Neural cell (in vitro differentiated cells): ENCODE measurements around the gene CASTOR1. TPM values are rescaled to one million over a fixed set of nuclear protein-coding genes. Genes with fewer than 3 reads are reported as not detected.

ENCODE experiments used
- H2AFZ ChIP-seq: fragments of 200-600, 300-800 bp; sonication (generic), shearing (Covaris generic); 2 replicates; pipeline ENCODE4 v1.6.0; 2014; ENCODE audit warnings: low read depth, mild to moderate bottlenecking, antibody characterized with exemption, low read length, moderate library complexity
- H3F3A ChIP-seq: fragments of 200-600 bp; shearing (Covaris generic); 2 replicates; pipeline ENCODE4 v1.6.1; 2016; ENCODE audit warnings: mild to moderate bottlenecking, moderate library complexity, mixed read lengths, antibody characterized with exemption, low read length; ENCODE audit not compliant: insufficient read depth, poor library complexity, severe bottlenecking
- H3K27ac ChIP-seq: fragments of 200-600, 300-800 bp; sonication (generic), shearing (Covaris generic); 2 replicates; pipeline ENCODE4 v1.5.1; 2014; ENCODE audit warnings: mild to moderate bottlenecking, low read length, moderate library complexity
- H3K27me3 ChIP-seq: fragments of 300-800, 200-600 bp; sonication (generic), shearing (Covaris generic); 2 replicates; pipeline ENCODE4 v1.6.0; 2014; ENCODE audit warnings: mild to moderate bottlenecking, low read depth, low read length, moderate library complexity; ENCODE audit not compliant: insufficient read depth
- H3K36me3 ChIP-seq: fragments of 300-800, 200-600 bp; sonication (generic), shearing (Covaris generic); 2 replicates; pipeline ENCODE4 v1.5.1; 2014; ENCODE audit warnings: mild to moderate bottlenecking, antibody characterized with exemption, low read length, moderate library complexity; ENCODE audit not compliant: insufficient read depth
- H3K4me2 ChIP-seq: fragments of 300-800, 200-600 bp; sonication (generic), shearing (Covaris generic); 2 replicates; pipeline ENCODE4 v1.6.0; 2014; ENCODE audit warnings: mild to moderate bottlenecking, low read length
- H3K4me3 ChIP-seq: fragments of 300-800, 200-600 bp; sonication (generic), shearing (Covaris generic); 2 replicates; pipeline ENCODE4 v1.5.1; 2014; ENCODE audit warnings: mild to moderate bottlenecking, low read length, moderate library complexity
- H3K79me2 ChIP-seq: fragments of 200-600 bp; shearing (Covaris generic); replicated peaks from 2 replicates; pipeline ENCODE4 v1.6.0; 2014; ENCODE audit warnings: mild to moderate bottlenecking, low read length, moderate library complexity; ENCODE audit not compliant: insufficient read depth
- H3K9ac ChIP-seq: fragments of 300-800, 200-600 bp; sonication (generic), shearing (Covaris generic); 2 replicates; pipeline ENCODE4 v1.6.1; 2016; ENCODE audit warnings: mild to moderate bottlenecking, low read length, mixed read lengths
- H3K9me2 ChIP-seq: fragments of 200-600 bp; shearing (Covaris generic); 2 replicates; pipeline ENCODE4 v1.6.1; 2016; ENCODE audit warnings: mild to moderate bottlenecking, low read length, mixed read lengths; ENCODE audit not compliant: insufficient read depth
- H3K9me3 ChIP-seq: fragments of 200-600, 300-800 bp; sonication (generic), shearing (Covaris generic); 2 replicates; pipeline ENCODE4 v1.6.1; 2016; ENCODE audit warnings: mild to moderate bottlenecking, mixed run types, low read length, moderate library complexity, mixed read lengths
- H4K20me1 ChIP-seq: fragments of 200-600 bp; shearing (Covaris generic); 2 replicates; pipeline ENCODE4 v1.6.1; 2016; ENCODE audit warnings: mild to moderate bottlenecking, mixed run types; ENCODE audit not compliant: insufficient read depth
- EP300 ChIP-seq: fragments of 450-650 bp; conservative IDR thresholded peaks from 2 replicates; pipeline ENCODE4 v1.6.1; 2014; ENCODE audit warnings: antibody characterized with exemption, mild to moderate bottlenecking, moderate library complexity; ENCODE audit not compliant: poor library complexity, severe bottlenecking
- EZH2 ChIP-seq: fragments of 200-600, 300-800 bp; shearing (Covaris generic), sonication (generic); IDR thresholded peaks from 2 replicates; pipeline ENCODE4 v1.6.1; 2014; ENCODE audit warnings: antibody characterized with exemption, low read length, borderline replicate concordance, mild to moderate bottlenecking; ENCODE audit not compliant: insufficient read depth, poor library complexity, severe bottlenecking
- MXI1 ChIP-seq: fragments of 450-650 bp; conservative IDR thresholded peaks from 2 replicates; pipeline ENCODE4 v1.6.1; 2014; ENCODE audit warnings: antibody characterized with exemption, mild to moderate bottlenecking; ENCODE audit not compliant: poor library complexity, severe bottlenecking
- POLR2AphosphoS5 ChIP-seq: IDR thresholded peaks from 2 replicates; pipeline ENCODE4 v1.6.1; 2012
- RAD21 ChIP-seq: fragments of 450-650 bp; conservative IDR thresholded peaks from 2 replicates; pipeline ENCODE4 v1.6.1; 2014; ENCODE audit warnings: antibody characterized with exemption, mild to moderate bottlenecking, moderate library complexity
- SMC3 ChIP-seq: fragments of 450-650 bp; conservative IDR thresholded peaks from 2 replicates; pipeline ENCODE4 v1.6.1; 2014; ENCODE audit warnings: antibody characterized with exemption, mild to moderate bottlenecking, moderate library complexity; ENCODE audit not compliant: poor library complexity
- TAF1 ChIP-seq: IDR thresholded peaks from 2 replicates; pipeline ENCODE4 v1.6.1; 2012; ENCODE audit warnings: low read depth
- polyA plus RNA-seq: library from polyadenylated mRNA; depleted of rRNA; stranded (reverse); fragments of >200 nt; gene quantifications from 2 replicates; pipeline ENCODE4 v1.2.3, GENCODE V29; 2014
- TF ChIP-seq, protein P1 (sequence below): IDR thresholded peaks from 2 replicates; pipeline ENCODE4 v1.6.1; 2012; ENCODE audit warnings: borderline replicate concordance
- TF ChIP-seq, protein P2 (sequence below): fragments of 450-650 bp; IDR thresholded peaks from 2 replicates; pipeline ENCODE4 v1.5.1; 2014; ENCODE audit warnings: antibody characterized with exemption, mild to moderate bottlenecking, moderate library complexity; ENCODE audit not compliant: poor library complexity, severe bottlenecking

CASTOR1 gene
- polyA plus RNA-seq, 1 donor from 2014 or later = 2.2 TPM

DNA sequence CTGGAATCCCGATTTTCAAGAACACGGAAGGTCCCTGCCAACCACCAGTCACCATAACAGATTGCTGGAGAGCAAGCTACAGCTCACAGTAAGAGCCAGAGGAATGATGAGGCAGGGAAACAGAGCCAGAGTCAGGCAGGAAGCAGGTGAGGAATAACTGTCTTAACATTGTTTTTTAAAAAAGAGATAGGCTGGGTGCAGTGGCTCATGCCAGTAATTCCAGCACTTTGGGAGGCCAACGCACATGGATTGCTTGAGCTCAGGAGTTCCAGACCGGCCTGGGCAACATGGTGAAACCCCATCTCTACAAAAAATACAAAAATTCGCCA is 13.5 kb upstream of the CASTOR1 start:
- no peak overlapping the region for H3K27ac ChIP-seq
- H3F3A ChIP-seq = no peaks in the 10 kb centered on the region
- no peak overlapping the region for H3K4me2 ChIP-seq

DNA sequence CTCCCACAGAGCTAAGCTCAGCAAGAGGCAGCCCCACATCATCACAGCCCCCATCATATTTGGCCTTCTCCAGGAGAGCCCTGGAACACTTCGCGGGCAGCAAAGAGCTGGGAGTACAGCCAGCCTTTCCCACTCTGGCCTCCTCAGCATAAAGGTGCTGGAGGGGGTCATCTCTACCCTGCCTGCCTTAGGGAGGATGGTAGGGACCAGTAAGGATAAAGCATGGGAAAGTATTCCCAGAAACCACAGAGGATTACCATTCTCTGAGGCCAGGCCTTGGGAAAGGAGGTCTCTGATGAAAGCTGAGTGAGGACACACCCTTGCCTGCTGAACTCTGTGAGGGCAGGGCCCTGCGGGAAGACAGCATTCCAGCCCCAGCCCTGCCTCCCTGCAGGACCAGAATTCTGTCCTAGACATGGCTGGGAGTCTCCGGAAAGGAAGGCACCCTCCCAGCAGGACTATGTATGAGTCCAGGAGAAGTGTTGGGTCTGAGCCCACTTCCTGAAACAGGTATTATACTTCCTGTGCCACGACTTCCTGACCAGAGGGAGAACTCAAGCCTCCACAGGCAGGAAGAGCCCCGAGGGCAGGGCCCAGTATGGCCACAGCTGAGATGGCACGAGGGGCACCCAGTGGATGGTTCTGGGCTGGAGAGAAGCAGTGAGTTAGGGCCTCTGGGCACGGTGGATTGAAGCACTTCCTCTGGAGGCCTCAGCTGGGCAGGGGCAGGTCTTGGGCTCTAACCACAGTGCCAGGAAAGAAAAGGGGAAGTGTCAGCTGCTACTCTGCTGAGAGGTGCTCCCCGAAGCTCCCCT is 12.9 kb upstream of the CASTOR1 start:
- no peak overlapping the region for H3K27ac ChIP-seq
- no peaks in the 10 kb centered on the region for H3K36me3 ChIP-seq
- H3K9me3 ChIP-seq = no peaks in the 10 kb centered on the region
- TF ChIP-seq, protein P1, sequence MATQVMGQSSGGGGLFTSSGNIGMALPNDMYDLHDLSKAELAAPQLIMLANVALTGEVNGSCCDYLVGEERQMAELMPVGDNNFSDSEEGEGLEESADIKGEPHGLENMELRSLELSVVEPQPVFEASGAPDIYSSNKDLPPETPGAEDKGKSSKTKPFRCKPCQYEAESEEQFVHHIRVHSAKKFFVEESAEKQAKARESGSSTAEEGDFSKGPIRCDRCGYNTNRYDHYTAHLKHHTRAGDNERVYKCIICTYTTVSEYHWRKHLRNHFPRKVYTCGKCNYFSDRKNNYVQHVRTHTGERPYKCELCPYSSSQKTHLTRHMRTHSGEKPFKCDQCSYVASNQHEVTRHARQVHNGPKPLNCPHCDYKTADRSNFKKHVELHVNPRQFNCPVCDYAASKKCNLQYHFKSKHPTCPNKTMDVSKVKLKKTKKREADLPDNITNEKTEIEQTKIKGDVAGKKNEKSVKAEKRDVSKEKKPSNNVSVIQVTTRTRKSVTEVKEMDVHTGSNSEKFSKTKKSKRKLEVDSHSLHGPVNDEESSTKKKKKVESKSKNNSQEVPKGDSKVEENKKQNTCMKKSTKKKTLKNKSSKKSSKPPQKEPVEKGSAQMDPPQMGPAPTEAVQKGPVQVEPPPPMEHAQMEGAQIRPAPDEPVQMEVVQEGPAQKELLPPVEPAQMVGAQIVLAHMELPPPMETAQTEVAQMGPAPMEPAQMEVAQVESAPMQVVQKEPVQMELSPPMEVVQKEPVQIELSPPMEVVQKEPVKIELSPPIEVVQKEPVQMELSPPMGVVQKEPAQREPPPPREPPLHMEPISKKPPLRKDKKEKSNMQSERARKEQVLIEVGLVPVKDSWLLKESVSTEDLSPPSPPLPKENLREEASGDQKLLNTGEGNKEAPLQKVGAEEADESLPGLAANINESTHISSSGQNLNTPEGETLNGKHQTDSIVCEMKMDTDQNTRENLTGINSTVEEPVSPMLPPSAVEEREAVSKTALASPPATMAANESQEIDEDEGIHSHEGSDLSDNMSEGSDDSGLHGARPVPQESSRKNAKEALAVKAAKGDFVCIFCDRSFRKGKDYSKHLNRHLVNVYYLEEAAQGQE = no peak
- no peak for TF ChIP-seq RAD21
- TF ChIP-seq SMC3 = no peak
- TF ChIP-seq EP300 = no peak
- TF ChIP-seq EZH2 = no peak
- TF ChIP-seq, protein P2, sequence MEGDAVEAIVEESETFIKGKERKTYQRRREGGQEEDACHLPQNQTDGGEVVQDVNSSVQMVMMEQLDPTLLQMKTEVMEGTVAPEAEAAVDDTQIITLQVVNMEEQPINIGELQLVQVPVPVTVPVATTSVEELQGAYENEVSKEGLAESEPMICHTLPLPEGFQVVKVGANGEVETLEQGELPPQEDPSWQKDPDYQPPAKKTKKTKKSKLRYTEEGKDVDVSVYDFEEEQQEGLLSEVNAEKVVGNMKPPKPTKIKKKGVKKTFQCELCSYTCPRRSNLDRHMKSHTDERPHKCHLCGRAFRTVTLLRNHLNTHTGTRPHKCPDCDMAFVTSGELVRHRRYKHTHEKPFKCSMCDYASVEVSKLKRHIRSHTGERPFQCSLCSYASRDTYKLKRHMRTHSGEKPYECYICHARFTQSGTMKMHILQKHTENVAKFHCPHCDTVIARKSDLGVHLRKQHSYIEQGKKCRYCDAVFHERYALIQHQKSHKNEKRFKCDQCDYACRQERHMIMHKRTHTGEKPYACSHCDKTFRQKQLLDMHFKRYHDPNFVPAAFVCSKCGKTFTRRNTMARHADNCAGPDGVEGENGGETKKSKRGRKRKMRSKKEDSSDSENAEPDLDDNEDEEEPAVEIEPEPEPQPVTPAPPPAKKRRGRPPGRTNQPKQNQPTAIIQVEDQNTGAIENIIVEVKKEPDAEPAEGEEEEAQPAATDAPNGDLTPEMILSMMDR = no peak
- no peak for TF ChIP-seq TAF1
- TF ChIP-seq MXI1 = no peak
- TF ChIP-seq POLR2AphosphoS5 = no peak
- no peak overlapping the region for H3K9ac ChIP-seq
- H2AFZ ChIP-seq = no peak overlapping the region
- no peaks in the 10 kb centered on the region for H3K79me2 ChIP-seq
- H3K4me3 ChIP-seq = no peak overlapping the region
- no peaks in the 10 kb centered on the region for H3F3A ChIP-seq
- H4K20me1 ChIP-seq = no peaks in the 10 kb centered on the region
- no peaks in the 10 kb centered on the region for H3K9me2 ChIP-seq
- no peak overlapping the region for H3K4me2 ChIP-seq
- H3K27me3 ChIP-seq = no peaks in the 10 kb centered on the region

More for the DNA sequence above, 13.5 kb upstream of the CASTOR1 start:
- Histone ChIP-seq H3K79me2 (no peaks in the 10 kb centered on the region), H3K36me3 (no peaks in the 10 kb centered on the region), H2AFZ (no peak overlapping the region), H3K4me3 (no peak overlapping the region), H3K9me3 (no peaks in the 10 kb centered on the region), H3K9me2 (no peaks in the 10 kb centered on the region), H4K20me1 (no peaks in the 10 kb centered on the region), H3K9ac (no peak overlapping the region), H3K27me3 (no peaks in the 10 kb centered on the region)
- no peak for TF ChIP-seq MXI1
- TF ChIP-seq, protein P2 = no peak
- no peak for TF ChIP-seq POLR2AphosphoS5
- TF ChIP-seq RAD21 = no peak
- TF ChIP-seq TAF1 = no peak
- TF ChIP-seq EP300 = no peak
- no peak for TF ChIP-seq EZH2
- TF ChIP-seq SMC3 = no peak
- TF ChIP-seq, protein P1 = no peak
